Measurements from ENCODE around the gene USP3. TPM values are rescaled to one million over a fixed set of nuclear protein-coding genes. Genes with fewer than 3 reads are reported as not detected.

Gene USP3
- total and polyA plus RNA-seq, 9 of the 15 experiments (the other 6 are each of a cell fraction or from before 2014, with no cell fraction given), result 17.3 to 54.3 (median 34.8) TPM

DNA sequence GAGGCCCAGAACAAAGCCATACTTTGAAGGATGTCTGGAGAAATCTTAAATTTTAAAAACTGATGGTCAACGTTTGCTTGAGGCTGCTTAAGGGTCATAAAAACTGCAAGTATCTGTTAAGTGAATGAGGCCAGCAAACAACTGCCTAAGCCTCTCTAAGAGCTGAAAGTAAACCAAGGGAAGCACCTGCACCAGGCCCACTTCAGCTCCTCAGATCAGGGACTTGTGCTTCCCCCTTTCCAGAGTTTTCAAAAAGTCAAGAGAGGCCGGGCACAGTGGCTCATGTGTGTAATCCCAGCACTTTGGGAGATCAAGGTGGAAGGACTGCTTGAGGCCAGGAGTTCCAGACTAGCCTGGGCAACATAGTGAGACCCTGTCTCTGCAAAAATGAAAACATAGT, 101.9 kb downstream of the USP3 start (continued):
- TF ChIP-seq SMARCC2 (IDR thresholded peaks at IDR 0.05; ENCODE audit: low read depth) (no peak), CTBP1 (IDR thresholded peaks at IDR 0.05; ENCODE audit: borderline replicate concordance) (no peak), PTRF (tag; IDR thresholded peaks at IDR 0.05) (no peak), KDM5B (IDR thresholded peaks at IDR 0.05; ENCODE audit: insufficient replicate concordance, low read depth, low read length) (no peak), CBFB (CRISPR knock-in tag; IDR thresholded peaks at IDR 0.05) (no peak), FOXJ3 (CRISPR knock-in tag; IDR thresholded peaks at IDR 0.05) (no peak), EWSR1 (IDR thresholded peaks at IDR 0.05; ENCODE audit: borderline replicate concordance, low read depth, partially characterized antibody) (no peak)
- TF ChIP-seq, protein P1, sequence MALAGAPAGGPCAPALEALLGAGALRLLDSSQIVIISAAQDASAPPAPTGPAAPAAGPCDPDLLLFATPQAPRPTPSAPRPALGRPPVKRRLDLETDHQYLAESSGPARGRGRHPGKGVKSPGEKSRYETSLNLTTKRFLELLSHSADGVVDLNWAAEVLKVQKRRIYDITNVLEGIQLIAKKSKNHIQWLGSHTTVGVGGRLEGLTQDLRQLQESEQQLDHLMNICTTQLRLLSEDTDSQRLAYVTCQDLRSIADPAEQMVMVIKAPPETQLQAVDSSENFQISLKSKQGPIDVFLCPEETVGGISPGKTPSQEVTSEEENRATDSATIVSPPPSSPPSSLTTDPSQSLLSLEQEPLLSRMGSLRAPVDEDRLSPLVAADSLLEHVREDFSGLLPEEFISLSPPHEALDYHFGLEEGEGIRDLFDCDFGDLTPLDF (CRISPR knock-in tag; IDR thresholded peaks at IDR 0.05), result no peak
- TF ChIP-seq, protein P2, sequence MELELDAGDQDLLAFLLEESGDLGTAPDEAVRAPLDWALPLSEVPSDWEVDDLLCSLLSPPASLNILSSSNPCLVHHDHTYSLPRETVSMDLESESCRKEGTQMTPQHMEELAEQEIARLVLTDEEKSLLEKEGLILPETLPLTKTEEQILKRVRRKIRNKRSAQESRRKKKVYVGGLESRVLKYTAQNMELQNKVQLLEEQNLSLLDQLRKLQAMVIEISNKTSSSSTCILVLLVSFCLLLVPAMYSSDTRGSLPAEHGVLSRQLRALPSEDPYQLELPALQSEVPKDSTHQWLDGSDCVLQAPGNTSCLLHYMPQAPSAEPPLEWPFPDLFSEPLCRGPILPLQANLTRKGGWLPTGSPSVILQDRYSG (tag; conservative IDR thresholded peaks at IDR 0.05; ENCODE audit: low read depth), result no peak
- TF ChIP-seq, protein P3, sequence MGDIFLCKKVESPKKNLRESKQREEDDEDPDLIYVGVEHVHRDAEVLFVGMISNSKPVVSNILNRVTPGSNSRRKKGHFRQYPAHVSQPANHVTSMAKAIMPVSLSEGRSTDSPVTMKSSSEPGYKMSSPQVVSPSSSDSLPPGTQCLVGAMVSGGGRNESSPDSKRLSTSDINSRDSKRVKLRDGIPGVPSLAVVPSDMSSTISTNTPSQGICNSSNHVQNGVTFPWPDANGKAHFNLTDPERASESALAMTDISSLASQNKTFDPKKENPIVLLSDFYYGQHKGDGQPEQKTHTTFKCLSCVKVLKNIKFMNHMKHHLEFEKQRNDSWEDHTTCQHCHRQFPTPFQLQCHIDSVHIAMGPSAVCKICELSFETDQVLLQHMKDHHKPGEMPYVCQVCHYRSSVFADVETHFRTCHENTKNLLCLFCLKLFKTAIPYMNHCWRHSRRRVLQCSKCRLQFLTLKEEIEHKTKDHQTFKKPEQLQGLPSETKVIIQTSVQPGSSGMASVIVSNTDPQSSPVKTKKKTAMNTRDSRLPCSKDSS (IDR thresholded peaks at IDR 0.05; ENCODE audit: low read depth, partially characterized antibody), result no peak

Data from K562 (cell line).